Subcutaneous adipose tissue (tissue), 4 donors: ENCODE measurements around the gene FER. TPM values are rescaled to one million over a fixed set of nuclear protein-coding genes. Genes with fewer than 3 reads are reported as not detected.

Source experiments
- total RNA-seq, 4 donors: library from RNA; depleted of rRNA; stranded (reverse); fragments of >200 nt; gene quantifications; one replicate each; pipeline ENCODE4 v1.1.0, GENCODE V29; 2016
- TF ChIP-seq, protein P1 (sequence below): fragments of 450-650 bp; IDR thresholded peaks from one replicate; pipeline ENCODE4 v1.5.1; 2016; ENCODE audit warnings: low read depth, mild to moderate bottlenecking, control low read depth, antibody characterized with exemption, moderate library complexity

Gene FER
- total RNA-seq, 4 donors from 2014 or later, result 26.9 to 37.4 (median 27.6) TPM

- TF ChIP-seq, protein P1, sequence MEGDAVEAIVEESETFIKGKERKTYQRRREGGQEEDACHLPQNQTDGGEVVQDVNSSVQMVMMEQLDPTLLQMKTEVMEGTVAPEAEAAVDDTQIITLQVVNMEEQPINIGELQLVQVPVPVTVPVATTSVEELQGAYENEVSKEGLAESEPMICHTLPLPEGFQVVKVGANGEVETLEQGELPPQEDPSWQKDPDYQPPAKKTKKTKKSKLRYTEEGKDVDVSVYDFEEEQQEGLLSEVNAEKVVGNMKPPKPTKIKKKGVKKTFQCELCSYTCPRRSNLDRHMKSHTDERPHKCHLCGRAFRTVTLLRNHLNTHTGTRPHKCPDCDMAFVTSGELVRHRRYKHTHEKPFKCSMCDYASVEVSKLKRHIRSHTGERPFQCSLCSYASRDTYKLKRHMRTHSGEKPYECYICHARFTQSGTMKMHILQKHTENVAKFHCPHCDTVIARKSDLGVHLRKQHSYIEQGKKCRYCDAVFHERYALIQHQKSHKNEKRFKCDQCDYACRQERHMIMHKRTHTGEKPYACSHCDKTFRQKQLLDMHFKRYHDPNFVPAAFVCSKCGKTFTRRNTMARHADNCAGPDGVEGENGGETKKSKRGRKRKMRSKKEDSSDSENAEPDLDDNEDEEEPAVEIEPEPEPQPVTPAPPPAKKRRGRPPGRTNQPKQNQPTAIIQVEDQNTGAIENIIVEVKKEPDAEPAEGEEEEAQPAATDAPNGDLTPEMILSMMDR, result no peak
Measured at GRCh38 chr5:108989761-108990392, 242.2 kb downstream of the FER start.

DNA sequence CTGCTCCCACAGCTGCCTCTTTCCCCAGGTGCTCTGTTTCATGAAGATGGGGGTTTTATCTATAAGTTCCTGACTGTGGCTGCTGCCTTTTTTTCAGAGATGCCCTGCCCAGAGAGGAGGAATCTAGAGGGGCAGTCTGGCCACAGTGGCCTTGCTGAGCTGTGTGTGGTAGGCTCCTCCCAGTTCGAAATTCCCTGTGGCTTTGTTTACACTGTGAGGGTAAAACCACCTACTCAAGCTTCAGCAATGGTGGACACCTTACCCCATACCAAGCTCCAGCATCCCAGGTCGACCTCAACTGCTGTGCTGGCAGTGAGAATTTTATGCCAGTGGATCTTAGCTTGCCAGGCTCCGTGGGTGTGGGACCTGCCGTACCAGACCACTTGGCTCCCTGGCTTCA is 250.0 kb downstream of the FER start:
- TF ChIP-seq, protein P1, result no peak

DNA sequence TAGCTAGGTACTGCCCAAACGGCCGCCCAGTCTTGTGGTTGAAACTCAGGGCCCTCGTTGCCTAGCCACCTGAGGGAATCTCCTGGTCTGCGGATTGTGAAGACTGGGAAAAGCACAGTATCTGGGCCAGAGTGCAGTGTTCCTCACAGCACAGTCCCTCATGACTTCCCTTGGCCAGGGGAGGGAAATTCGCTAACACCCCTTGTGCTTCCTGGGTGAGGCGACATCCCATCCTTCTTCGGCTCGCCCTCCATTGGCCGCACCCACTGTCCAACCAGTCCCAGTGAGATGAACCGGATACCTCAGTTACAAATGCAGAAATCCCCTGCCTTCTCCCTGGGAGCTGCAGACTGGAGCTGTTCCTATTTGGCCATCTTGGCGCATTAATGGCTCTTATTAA is 250.5 kb downstream of the FER start:
- TF ChIP-seq, protein P1, result no peak

DNA sequence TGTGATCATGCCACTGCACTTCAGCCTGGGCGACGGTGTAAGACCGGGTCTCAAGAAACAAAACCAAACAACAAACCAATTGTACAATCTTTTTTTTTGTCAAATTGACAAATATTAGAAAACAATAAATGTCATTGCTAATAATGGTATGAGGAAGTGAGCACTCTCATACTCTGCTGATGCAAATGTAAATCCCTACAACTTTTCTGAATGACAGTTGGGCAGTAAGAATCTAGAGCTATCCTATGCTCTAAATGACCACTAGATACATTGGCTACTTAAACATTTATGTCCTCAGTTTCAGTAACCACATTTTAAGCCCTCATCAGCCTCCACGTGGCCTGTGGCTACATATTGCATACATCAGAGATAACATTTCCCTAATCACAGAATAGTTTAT is 256.2 kb downstream of the FER start:
- TF ChIP-seq, protein P1, result no peak

- TF ChIP-seq, protein P1, result no peak
Measured at GRCh38 chr5:109005297-109006009, 257.8 kb downstream of the FER start.

- TF ChIP-seq, protein P1, result no peak
Measured at GRCh38 chr5:109006129-109006528, 258.4 kb downstream of the FER start.

DNA sequence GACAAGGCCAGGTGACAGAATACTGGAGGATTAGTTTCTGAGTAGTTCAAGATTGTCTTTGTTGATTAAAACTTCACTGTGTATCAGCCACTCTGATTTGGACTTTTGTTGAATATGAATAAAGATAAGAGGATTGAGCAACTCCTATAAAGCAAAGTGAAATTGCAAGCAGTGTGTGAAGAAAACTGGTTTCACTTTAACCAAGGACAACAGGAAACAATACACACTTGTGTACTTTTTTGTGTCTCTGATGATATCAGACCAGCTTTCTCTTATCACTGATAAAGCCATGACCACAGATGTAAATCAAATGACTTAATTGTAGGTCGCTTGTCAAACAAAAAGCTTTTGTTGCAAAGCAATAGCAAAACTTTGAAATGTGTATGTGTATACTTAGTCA is 268.6 kb downstream of the FER start:
- TF ChIP-seq, protein P1, result no peak
